Superior temporal gyrus (tissue), 1 donor: ENCODE data around the gene CNKSR1.

Source experiments
- DNase-seq: peaks from one replicate; pipeline ENCODE4 v3.0.0-alpha.2; 2016; ENCODE audit errors: extremely low spot score

Gene CNKSR1

GRCh38 chr1:26160527-26161414 lies 16.5 kb upstream of the CNKSR1 start:
- DNase-seq, result no peak

- peak; percentile 44 for DNase-seq
These were observed 15.7 kb upstream of the CNKSR1 start for GRCh38 chr1:26161415-26162219.

- DNase-seq, result no peak
These were observed 15.0 kb upstream of the CNKSR1 start for GRCh38 chr1:26162220-26162709.

- DNase-seq, result no peak
These were observed 13.6 kb upstream of the CNKSR1 start for GRCh38 chr1:26163684-26164035.

DNA sequence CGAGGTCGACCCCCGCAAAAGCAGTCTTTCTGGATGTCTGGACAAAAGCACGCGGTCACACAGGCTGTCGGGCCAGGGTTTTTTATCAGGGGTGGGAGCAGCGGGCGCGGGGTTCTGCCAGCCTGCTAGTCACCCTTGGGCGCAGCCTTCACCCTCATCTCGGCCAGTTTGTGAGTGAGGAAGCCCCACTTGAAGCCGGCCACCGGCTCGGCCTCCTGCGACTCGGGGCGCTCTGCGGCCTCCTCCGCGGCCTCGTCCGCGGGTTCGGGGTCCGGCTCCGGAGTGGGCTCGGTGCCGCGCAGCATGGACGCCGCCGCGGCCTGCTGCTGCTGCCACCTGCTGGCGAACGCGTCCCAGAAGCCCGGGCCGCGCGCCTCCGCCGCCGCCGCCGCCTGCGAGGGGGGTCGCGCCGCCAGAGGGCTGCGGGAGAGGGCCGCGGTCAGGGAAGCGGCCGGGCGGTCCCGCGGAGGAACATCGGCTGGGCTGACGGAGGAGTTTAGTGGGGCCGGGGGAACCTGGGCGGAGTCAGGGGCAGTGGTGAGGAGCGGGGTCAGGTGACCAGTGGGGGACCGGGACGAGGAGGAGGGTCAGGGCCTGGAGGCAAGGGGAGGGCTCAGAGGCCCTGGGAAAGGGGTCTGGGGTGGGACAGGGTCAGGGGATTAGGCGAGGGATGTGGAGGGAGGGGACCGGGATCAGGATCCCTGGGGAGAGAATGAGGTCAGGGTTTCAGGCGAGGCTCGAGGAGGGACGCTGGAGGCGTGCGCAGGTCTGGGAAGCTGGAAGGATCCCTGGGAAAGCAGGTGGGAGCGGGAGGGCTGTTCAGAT lies 13.0 kb upstream of the CNKSR1 start:
- DNase-seq, result no peak

GRCh38 chr1:26164861-26165842 lies 12.1 kb upstream of the CNKSR1 start:
- no peak for DNase-seq

GRCh38 chr1:26166719-26167281 lies 10.5 kb upstream of the CNKSR1 start:
- no peak for DNase-seq

DNA sequence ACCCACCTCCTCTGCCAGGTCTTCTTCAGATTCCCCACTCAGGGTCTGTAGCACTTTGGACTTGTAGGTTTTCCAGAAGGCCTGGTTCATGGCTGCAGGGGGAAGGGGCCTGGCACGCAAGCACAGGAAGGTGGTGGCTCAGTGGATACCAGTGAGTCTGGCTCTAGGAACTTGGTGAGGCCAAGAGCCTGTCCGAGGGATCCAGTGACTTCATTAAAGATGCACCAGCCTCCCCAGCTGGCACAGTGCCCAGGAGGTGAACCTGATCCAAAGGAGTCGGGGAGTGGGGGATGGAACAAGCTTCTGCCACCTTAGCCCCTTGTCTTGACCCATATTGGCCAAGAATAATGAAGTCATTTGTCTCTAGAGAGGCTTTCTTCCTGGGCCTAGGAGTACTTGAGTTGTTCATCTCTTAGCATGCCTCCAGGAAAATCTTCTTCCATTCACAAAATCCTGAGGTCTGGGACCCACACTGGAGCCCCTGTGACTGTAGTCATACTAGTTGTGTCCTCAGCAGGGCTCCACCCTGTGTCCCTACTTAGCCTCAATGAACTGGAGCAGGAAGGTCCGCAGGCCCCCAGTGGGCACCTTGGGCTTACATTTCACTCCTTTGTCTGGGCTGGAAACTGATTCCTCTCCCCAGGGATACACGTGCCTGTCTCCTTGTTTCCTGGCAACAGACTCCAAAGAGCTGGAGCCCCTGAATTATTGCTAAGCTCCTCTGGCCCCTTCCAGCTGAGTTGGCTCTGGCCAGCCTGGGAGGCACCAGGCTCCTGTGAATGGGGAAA lies 8.7 kb upstream of the CNKSR1 start, which contains the start of gene C1orf232:
TSS of gene C1orf232 (minus strand) at position 554 of the 788 bp plus-strand sequence. CDS start at position 90, 464 bp downstream.
- no peak for DNase-seq

- DNase-seq, result no peak
These were observed 8.1 kb upstream of the CNKSR1 start for GRCh38 chr1:26169198-26169554.

GRCh38 chr1:26169669-26170471 lies 7.4 kb upstream of the CNKSR1 start, which contains the start of gene ZNF593:
Gene ZNF593 (plus strand): TSS chr1:26169908. CDS start chr1:26169984, 76 bp downstream.
- peak; percentile 90 for DNase-seq

DNA sequence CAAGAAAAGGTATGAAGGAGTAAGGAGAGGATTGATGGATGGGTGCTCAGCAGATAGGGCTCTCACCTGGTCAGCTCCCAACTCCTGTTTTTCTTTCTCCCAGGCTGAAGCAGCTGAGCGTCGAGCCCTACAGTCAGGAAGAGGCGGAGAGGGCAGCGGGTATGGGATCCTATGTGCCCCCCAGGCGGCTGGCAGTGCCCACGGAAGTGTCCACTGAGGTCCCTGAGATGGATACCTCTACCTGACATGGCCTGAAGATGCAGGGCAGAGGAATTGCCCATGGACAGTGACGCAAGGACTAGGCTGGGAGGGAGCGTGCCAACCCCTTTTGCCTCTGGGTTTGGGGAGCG lies 6.8 kb upstream of the CNKSR1 start:
- DNase-seq, result no peak

GRCh38 chr1:26171084-26172072 lies 5.9 kb upstream of the CNKSR1 start, which contains the start of gene ZNF593OS:
Gene ZNF593OS (minus strand): TSS chr1:26171832. CDS start chr1:26171661, 171 bp downstream.
- DNase-seq, result no peak

DNA sequence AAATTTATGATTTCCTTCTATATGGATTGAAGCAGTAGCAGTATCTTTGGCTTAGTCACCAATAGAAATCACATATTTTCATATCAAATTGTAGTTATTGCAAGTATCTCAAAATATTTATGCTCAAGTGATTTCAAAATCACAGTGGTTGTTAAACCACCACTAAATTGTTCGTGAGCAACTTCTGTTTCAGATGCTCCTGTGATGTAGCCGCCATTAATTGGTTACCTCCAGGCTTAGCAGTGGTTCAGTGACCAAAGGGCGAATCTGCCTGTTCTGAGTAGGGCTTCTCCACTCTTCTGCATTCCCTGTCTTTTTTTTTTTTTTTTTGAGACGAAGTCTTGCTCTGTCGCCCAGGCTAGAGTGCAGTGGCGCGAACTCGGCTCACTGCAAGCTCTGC lies 1.9 kb upstream of the CNKSR1 start:
- DNase-seq, result no peak

GRCh38 chr1:26180010-26180506 lies 2.8 kb downstream of the CNKSR1 start:
- no peak for DNase-seq

- no peak for DNase-seq
These were observed 4.5 kb downstream of the CNKSR1 start for GRCh38 chr1:26181586-26182382.

DNA sequence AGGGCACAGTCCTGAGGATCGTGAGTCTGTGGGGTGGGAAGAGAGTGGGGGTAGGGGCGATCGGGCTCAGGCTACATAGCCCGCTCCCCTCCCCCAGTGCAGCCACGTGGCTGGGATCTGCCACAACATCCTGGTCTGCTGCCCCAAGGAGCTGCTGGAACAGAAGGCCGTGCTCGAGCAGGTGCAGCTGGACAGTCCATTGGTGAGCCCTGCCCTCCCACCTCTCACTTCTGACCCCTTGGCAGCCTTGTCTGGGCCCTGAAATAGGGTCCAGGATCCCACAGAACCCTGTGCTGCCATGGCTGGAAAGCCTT lies 5.0 kb downstream of the CNKSR1 start:
- no peak for DNase-seq
